Psoas muscle (tissue), 8 donors: ENCODE data around the gene TMEM98. TPM values are rescaled to one million over a fixed set of nuclear protein-coding genes. Genes with fewer than 3 reads are reported as not detected.

Source experiments
- ATAC-seq, 4 donors: fragments of 200-7000 bp; cut with Tn5 transposase; one replicate each; pipeline ENCODE4 v1.9.1; 2020; ENCODE audit warnings: moderate library complexity in 3 of 4, mild to moderate bottlenecking in 2 of 4
- DNase-seq, 2 donors: peaks; one replicate each; pipeline ENCODE4 v3.0.0-alpha.2; 2020
- H3K27ac ChIP-seq: fragments of 200-600 bp; one replicate; pipeline ENCODE4 v1.8.0; 2022
- H3K27me3 ChIP-seq, 3 donors: fragments of 200-600 bp in 1 of 3; one replicate each; pipeline versions ENCODE4 v1.6.1 to v1.8.0; 2013 to 2022; ENCODE audit warnings: low read length in 2 of 3, mild to moderate bottlenecking in 2 of 3, moderate library complexity in 1 of 3; ENCODE audit not compliant: insufficient read depth in 3 of 3
- H3K36me3 ChIP-seq, 2 donors: fragments of 200-600 bp in 1 of 2; one replicate each; pipeline versions ENCODE4 v1.6.1 to v1.8.0; 2013 to 2022; ENCODE audit warnings: low read depth in 1 of 2, mild to moderate bottlenecking in 1 of 2, moderate library complexity in 1 of 2; ENCODE audit not compliant: insufficient read depth in 1 of 2
- H3K4me1 ChIP-seq: fragments of 200-600 bp; one replicate; pipeline ENCODE4 v1.8.0; 2022
- H3K4me3 ChIP-seq: fragments of 200-600 bp; one replicate; pipeline ENCODE4 v1.8.0; 2022; ENCODE audit warnings: mild to moderate bottlenecking
- H3K9me3 ChIP-seq: fragments of 200-600 bp; one replicate; pipeline ENCODE4 v1.8.0; 2022
- WGBS, 3 donors: extraction: QIAGEN DNeasy Blood & Tissue Kit; methylation state at CpG; one replicate each; pipeline versions ENCODE4 v1.1.6 to v1.1.7; 2013; 5-methylcytosine and 5-hydroxymethylcytosine counted together
- intact Hi-C, 2 donors: fragments of 100-400 bp; cut with DNase I; formaldehyde crosslinking; loops; one replicate each; pipeline versions ENCODE4 v1.11.0 to v1.14.2; 2022
- polyA plus RNA-seq, 3 donors: library from polyadenylated mRNA; stranded (reverse); fragments of 200-250 nt; gene quantifications; one replicate each; pipeline ENCODE4 v1.2.3, GENCODE V29; 2013
- total RNA-seq, 4 donors: library from RNA; stranded (reverse); fragmentation: NEBNext Ultra II Directional in 2 of 4; extraction: Animal tissue kit (Norgen Biotek cat#: 25700) in 2 of 4; gene quantifications; one replicate each; pipeline versions ENCODE4 v1.2.1 to v1.2.4, GENCODE V29; 2021 to 2023
- TF ChIP-seq, protein P1 (sequence below): fragments of 200-600 bp; IDR thresholded peaks from one replicate; pipeline ENCODE4 v1.8.0; 2022; ENCODE audit warnings: antibody characterized with exemption
- donor health status: healthy with polysubstance abuse.
- donor health status: DM: no; HTN: no; CAD: no; lungs with moderate emphysema.
- donor health status: Bipolar disorder and iron deficiency.
- donor health status: healthy.
- donor health status: DM: yes; HTN: yes; CAD: no.
- donor health status: DM: no; HTN: no; CAD: no.
- donor health status: DM: no; HTN: no; CAD: no.
- donor health status: DM: yes; HTN: yes; CAD: no.

The TMEM98 gene
- total and polyA plus RNA-seq, 7 donors, result 1.4 to 5.7 (median 3.6) TPM

DNA sequence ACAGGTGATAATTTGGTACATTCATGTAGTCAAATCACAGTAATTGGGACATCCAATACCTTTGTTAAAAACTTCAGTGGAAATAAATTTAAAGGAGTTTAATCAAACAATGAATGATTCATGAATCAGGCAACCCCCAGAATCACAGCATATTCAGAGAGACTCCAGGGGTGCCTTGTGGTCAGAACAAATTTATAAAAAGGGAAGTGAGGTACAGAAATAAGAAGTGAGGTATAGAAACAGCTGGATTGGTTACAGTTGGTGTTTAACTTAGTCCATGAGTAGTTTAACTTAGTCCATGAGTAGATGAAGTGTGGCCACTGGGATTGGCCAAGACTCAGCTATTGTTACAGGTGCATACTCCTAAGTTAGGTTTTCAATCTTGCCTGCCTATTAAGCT lies 25.1 kb downstream of the TMEM98 start:
- DNase-seq, result no peak
- Histone ChIP-seq H3K27me3 (peaks cover 0 to 7% (median 0%) of the 10 kb centered on the region in 3 donors), H3K9me3 (no peaks in the 10 kb centered on the region), H3K4me1 (no peaks in the 10 kb centered on the region), H3K27ac (no peak overlapping the region), H3K4me3 (no peak overlapping the region), H3K36me3 (no peaks in the 10 kb centered on the region)
- TF ChIP-seq, protein P1, sequence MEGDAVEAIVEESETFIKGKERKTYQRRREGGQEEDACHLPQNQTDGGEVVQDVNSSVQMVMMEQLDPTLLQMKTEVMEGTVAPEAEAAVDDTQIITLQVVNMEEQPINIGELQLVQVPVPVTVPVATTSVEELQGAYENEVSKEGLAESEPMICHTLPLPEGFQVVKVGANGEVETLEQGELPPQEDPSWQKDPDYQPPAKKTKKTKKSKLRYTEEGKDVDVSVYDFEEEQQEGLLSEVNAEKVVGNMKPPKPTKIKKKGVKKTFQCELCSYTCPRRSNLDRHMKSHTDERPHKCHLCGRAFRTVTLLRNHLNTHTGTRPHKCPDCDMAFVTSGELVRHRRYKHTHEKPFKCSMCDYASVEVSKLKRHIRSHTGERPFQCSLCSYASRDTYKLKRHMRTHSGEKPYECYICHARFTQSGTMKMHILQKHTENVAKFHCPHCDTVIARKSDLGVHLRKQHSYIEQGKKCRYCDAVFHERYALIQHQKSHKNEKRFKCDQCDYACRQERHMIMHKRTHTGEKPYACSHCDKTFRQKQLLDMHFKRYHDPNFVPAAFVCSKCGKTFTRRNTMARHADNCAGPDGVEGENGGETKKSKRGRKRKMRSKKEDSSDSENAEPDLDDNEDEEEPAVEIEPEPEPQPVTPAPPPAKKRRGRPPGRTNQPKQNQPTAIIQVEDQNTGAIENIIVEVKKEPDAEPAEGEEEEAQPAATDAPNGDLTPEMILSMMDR, result no peak
- intact Hi-C loops, result no loop called here
- ATAC-seq, result no peak

GRCh38 chr17:32953857-32954256 lies 25.9 kb downstream of the TMEM98 start:
- Histone ChIP-seq H3K36me3 (no peaks in the 10 kb centered on the region), H3K27me3 (peaks cover 0 to 7% (median 0%) of the 10 kb centered on the region in 3 donors), H3K27ac (no peak overlapping the region), H3K9me3 (no peaks in the 10 kb centered on the region), H3K4me1 (no peaks in the 10 kb centered on the region), H3K4me3 (no peak overlapping the region)
- WGBS, 3 donors, result 80 to 94% (median 88%) methylated on average over 2 of the region's 2 CpGs
- DNase-seq (no peak), ATAC-seq (no peak)
- TF ChIP-seq, protein P1, result no peak
- intact Hi-C loops, result no loop called here

DNA sequence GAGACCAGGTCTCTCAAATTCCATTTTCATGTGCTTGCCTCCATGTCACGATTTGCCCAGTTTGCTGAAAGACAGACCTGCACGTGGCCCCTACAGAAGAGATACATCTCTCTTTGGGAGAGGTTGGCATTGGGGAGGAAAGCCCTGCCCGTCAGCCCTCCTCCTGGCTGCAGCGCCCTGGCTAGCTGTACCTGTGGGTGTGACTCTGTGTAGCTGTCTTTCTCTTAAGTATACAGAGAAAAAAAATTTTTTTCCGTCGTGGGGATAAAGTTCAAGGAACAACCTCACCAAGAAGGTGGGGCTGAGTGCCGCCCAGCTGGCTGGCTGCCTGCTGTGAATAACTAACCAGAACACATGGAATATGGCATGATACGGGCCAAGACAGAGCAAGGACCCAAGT lies 26.5 kb downstream of the TMEM98 start:
- WGBS, 3 donors, result 50 to 61% (median 57%) methylated on average over 8 of the region's 8 CpGs
- no peak for ATAC-seq

DNA sequence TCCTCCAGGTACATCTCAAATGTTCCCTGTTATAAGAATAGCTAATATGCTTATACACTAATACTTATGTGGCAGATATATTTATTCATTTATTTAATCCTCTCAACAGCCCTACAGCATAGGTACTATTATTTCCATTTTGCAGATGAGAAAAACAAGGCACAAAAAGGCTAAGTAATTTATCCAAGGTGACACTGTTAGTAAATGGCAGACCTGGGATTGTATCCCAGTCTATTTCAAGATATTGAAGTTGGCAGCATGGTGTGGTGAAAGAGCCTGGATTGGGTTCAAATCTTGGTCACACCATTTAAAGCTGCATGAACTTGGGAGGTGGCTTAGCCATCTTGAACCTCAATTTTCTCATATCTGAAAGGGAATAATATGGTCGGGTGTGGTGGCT lies 27.2 kb downstream of the TMEM98 start:
- H3K9me3 ChIP-seq, result no peaks in the 10 kb centered on the region
- H3K4me1 ChIP-seq, result no peaks in the 10 kb centered on the region
- no peak overlapping the region for H3K27ac ChIP-seq
- ATAC-seq (no peak), DNase-seq (no peak)
- 73 to 85% (median 81%) methylated on average over 1 of the region's 1 CpG for WGBS, 3 donors
- no peak overlapping the region for H3K4me3 ChIP-seq
- peaks cover 0 to 7% (median 0%) of the 10 kb centered on the region in 3 donors for H3K27me3 ChIP-seq
- intact Hi-C loops, result no loop called here
- TF ChIP-seq, protein P1, result no peak
- no peaks in the 10 kb centered on the region for H3K36me3 ChIP-seq

More for the DNA sequence above, 26.5 kb downstream of the TMEM98 start:
- Histone ChIP-seq H3K4me3 (no peak overlapping the region), H3K27ac (no peak overlapping the region), H3K36me3 (no peaks in the 10 kb centered on the region), H3K4me1 (no peaks in the 10 kb centered on the region), H3K27me3 (peaks cover 0 to 7% (median 0%) of the 10 kb centered on the region in 3 donors), H3K9me3 (no peaks in the 10 kb centered on the region)
- no peak for DNase-seq
- intact Hi-C loops, result no loop called here
- TF ChIP-seq, protein P1, result no peak

DNA sequence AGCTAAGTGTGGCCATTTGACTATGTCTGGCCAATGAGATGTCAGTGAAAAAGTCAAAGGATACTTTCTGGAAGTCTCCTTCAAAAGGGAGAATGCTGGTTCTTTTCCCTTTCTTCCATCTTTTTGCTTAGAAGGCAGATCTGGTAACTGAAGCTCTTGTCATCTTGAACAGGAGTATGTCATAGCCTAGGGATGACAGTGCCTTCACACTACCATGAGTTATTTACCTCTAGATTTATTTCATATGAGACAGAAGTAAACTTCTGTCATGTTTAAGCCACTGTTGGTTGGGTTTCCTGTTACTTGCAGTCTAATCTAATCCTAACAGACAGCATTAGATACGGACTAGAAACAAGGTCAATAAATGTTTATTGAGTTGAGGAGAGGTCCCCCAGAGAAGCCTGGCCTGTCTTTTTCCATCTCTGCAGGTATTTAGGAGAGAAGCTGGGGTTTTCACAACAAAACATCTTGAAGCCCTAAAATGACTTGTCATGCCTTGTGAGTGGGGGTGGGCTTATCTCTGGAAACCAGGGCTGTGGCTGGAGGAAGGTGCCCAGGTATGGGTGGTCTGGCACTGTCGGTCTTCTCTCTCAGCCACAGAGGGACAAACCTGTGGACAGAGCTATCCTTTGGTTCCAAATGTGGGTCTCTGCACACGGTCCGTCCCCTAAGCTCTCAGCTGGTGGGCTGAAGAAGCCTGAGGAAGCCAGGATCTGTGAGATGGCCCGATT lies 28.5 kb downstream of the TMEM98 start:
- Histone ChIP-seq H3K27me3 (peaks cover 0 to 7% (median 0%) of the 10 kb centered on the region in 3 donors), H3K9me3 (no peaks in the 10 kb centered on the region), H3K4me3 (no peak overlapping the region), H3K36me3 (no peaks in the 10 kb centered on the region), H3K4me1 (no peaks in the 10 kb centered on the region), H3K27ac (no peak overlapping the region)
- intact Hi-C loops, result no loop called here
- ATAC-seq (no peak), DNase-seq (no peak)
- TF ChIP-seq, protein P1, result no peak
- 56 to 62% (median 60%) methylated on average over 5 of the region's 5 CpGs for WGBS, 3 donors
